TTC549 (cell line): ENCODE data around the gene LRRC8D.

ENCODE experiments used
- FAIRE-seq: peaks from 2 replicates; lab custom pipeline; 2012; peaks lifted over from hg19 to GRCh38; lab: Jason Lieb, UNC

LRRC8D gene

GRCh38 chr1:89872567-89872966 lies 51.7 kb downstream of the LRRC8D start:
- no peak for FAIRE-seq

- FAIRE-seq, result no peak
Measured at GRCh38 chr1:89873288-89873687, 52.5 kb downstream of the LRRC8D start.

GRCh38 chr1:89873770-89874169 lies 52.9 kb downstream of the LRRC8D start:
- FAIRE-seq, result no peak

- FAIRE-seq, result no peak
Measured at GRCh38 chr1:89876463-89876862, 55.6 kb downstream of the LRRC8D start.

GRCh38 chr1:89877756-89878155 lies 56.9 kb downstream of the LRRC8D start:
- no peak for FAIRE-seq

- FAIRE-seq, result no peak
Measured at GRCh38 chr1:89878256-89878655, 57.4 kb downstream of the LRRC8D start.

- FAIRE-seq, result no peak
Measured at GRCh38 chr1:89880679-89881078, 59.8 kb downstream of the LRRC8D start.

- no peak for FAIRE-seq
Measured at GRCh38 chr1:89881415-89882058, 60.7 kb downstream of the LRRC8D start.

- FAIRE-seq, result no peak
Measured at GRCh38 chr1:89882348-89883029, 61.7 kb downstream of the LRRC8D start.

- no peak for FAIRE-seq
Measured at GRCh38 chr1:89883030-89883379, 62.2 kb downstream of the LRRC8D start.

- FAIRE-seq, result no peak
Measured at GRCh38 chr1:89884718-89885596, 64.1 kb downstream of the LRRC8D start.

- no peak for FAIRE-seq
Measured at GRCh38 chr1:89887270-89887669, 66.4 kb downstream of the LRRC8D start.

- no peak for FAIRE-seq
Measured at GRCh38 chr1:89887713-89888112, 66.9 kb downstream of the LRRC8D start.

- FAIRE-seq, result no peak
Measured at GRCh38 chr1:89888480-89889322, 67.9 kb downstream of the LRRC8D start.

GRCh38 chr1:89889323-89889615 lies 68.4 kb downstream of the LRRC8D start:
- FAIRE-seq, result no peak

GRCh38 chr1:89890085-89890752 lies 69.4 kb downstream of the LRRC8D start:
- FAIRE-seq, result no peak

GRCh38 chr1:89892816-89893215 lies 72.0 kb downstream of the LRRC8D start:
- FAIRE-seq, result no peak

GRCh38 chr1:89894210-89895201 lies 73.7 kb downstream of the LRRC8D start:
- no peak for FAIRE-seq

- FAIRE-seq, result no peak
Measured at GRCh38 chr1:89896105-89896942, 75.5 kb downstream of the LRRC8D start.
